PC-3 (cell line): ENCODE results near the gene THRB.

Source experiments
- EZH2 ChIP-seq: fragments of 300-600 bp; sonication (generic); IDR thresholded peaks from one replicate; pipeline ENCODE4 v1.6.1; 2017; ENCODE audit warnings: antibody characterized with exemption, mild to moderate bottlenecking, low read length; ENCODE audit not compliant: unreplicated experiment
- TF ChIP-seq, protein P1 (sequence below): fragments of 300-600 bp; sonication (generic); conservative IDR thresholded peaks from 2 replicates; pipeline ENCODE4 v1.5.1; 2017; ENCODE audit warnings: antibody characterized with exemption, low read depth, mild to moderate bottlenecking, low read length

DNA sequence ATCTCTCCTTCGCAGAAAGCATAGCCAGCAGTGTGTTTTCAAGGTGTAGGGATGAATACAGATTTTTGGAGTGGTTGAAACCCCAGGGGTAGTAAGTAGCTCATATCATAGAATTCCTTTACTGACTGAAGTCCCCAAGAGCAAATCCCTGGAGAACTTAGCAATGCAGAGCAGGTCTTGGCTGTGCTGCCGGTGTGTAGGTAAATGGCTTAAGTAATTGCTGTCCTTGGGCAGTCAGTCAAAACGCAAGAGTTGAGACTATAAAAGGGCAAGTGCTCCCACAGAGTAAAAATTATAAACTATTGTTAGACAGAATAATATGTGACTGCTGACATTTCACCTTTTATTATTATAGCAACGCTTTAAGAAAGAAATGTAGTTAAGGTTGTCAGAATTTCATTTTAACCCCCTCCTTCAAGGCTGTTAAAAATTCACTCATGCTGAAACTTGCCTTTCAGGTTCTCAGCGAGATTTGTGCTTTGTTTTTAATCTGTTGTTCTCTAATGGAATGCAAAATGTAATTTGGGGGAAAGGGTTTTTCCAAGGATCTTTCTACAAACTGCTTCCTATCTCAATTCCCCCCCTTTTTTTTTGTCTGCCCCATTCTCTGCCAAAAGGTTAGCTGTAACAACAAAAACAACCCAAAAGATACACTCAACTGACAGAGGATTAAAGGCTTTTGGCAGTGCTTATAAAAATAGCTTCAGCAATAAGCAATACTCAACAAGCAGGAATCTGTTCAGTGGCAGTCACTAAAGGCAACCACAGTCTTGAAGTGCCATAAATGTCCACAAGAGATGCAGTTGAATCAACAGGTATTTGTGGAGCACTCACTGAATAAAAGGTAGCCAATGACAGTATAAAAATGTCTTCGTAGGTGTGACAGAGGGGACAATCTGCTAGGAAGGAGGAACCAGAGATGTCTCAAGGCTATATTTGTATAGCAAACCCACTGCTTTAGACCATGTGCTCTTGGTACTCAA is 105.3 kb downstream of the THRB start:
- TF ChIP-seq, protein P1, sequence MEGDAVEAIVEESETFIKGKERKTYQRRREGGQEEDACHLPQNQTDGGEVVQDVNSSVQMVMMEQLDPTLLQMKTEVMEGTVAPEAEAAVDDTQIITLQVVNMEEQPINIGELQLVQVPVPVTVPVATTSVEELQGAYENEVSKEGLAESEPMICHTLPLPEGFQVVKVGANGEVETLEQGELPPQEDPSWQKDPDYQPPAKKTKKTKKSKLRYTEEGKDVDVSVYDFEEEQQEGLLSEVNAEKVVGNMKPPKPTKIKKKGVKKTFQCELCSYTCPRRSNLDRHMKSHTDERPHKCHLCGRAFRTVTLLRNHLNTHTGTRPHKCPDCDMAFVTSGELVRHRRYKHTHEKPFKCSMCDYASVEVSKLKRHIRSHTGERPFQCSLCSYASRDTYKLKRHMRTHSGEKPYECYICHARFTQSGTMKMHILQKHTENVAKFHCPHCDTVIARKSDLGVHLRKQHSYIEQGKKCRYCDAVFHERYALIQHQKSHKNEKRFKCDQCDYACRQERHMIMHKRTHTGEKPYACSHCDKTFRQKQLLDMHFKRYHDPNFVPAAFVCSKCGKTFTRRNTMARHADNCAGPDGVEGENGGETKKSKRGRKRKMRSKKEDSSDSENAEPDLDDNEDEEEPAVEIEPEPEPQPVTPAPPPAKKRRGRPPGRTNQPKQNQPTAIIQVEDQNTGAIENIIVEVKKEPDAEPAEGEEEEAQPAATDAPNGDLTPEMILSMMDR = no peak
- TF ChIP-seq EZH2 = no peak
